LoVo (cell line): ENCODE results near the gene IPO11.
A peak's percentile ranks its signal among the peaks of the same experiment; 100 is the strongest.

Experiments
- DNase-seq: peaks from one replicate; pipeline ENCODE4 v3.0.0-alpha.2; 2016; ENCODE audit warnings: low spot score

Gene IPO11

GRCh38 chr5:62412549-62413329 lies at the start of gene IPO11:
Gene IPO11 (plus strand): TSS chr5:62412763. CDS start chr5:62437280, 24,517 bp downstream.
- peak; percentile 100 for DNase-seq

- DNase-seq: no peak
Observed at GRCh38 chr5:62369039-62369438, 43.5 kb upstream of the IPO11 start.

GRCh38 chr5:62371409-62371808 lies 41.2 kb upstream of the IPO11 start:
- no peak for DNase-seq

- DNase-seq: no peak
Observed at GRCh38 chr5:62372600-62372999, 40.0 kb upstream of the IPO11 start.

- DNase-seq: no peak
Observed at GRCh38 chr5:62373382-62373781, 39.2 kb upstream of the IPO11 start.

- DNase-seq: no peak
Observed at GRCh38 chr5:62374090-62374489, 38.5 kb upstream of the IPO11 start.

- DNase-seq: no peak
Observed at GRCh38 chr5:62375627-62376026, 36.9 kb upstream of the IPO11 start.

- DNase-seq: peak; percentile 65
Observed at GRCh38 chr5:62376064-62376463, 36.5 kb upstream of the IPO11 start.

GRCh38 chr5:62385131-62385530 lies 27.4 kb upstream of the IPO11 start:
- DNase-seq: no peak

GRCh38 chr5:62385816-62386400 lies 26.7 kb upstream of the IPO11 start:
- DNase-seq: no peak

GRCh38 chr5:62386824-62387223 lies 25.7 kb upstream of the IPO11 start:
- no peak for DNase-seq

- DNase-seq: no peak
Observed at GRCh38 chr5:62395210-62395950, 17.2 kb upstream of the IPO11 start.

GRCh38 chr5:62403411-62404250 lies 8.9 kb upstream of the IPO11 start, which contains the start of gene DIMT1:
Gene DIMT1 (minus strand): TSS chr5:62403905. CDS start chr5:62403772, 133 bp downstream.
- peak; percentile 99 for DNase-seq

- DNase-seq: no peak
Observed at GRCh38 chr5:62413711-62414110, 1.1 kb downstream of the IPO11 start.

- DNase-seq: no peak
Observed at GRCh38 chr5:62418462-62419076, 6.0 kb downstream of the IPO11 start.

GRCh38 chr5:62419609-62420008 lies 7.0 kb downstream of the IPO11 start:
- no peak for DNase-seq

- no peak for DNase-seq
Observed at GRCh38 chr5:62421414-62421813, 8.9 kb downstream of the IPO11 start.

GRCh38 chr5:62424763-62425162 lies 12.2 kb downstream of the IPO11 start:
- no peak for DNase-seq

- no peak for DNase-seq
Observed at GRCh38 chr5:62431735-62432620, 19.4 kb downstream of the IPO11 start.

- no peak for DNase-seq
Observed at GRCh38 chr5:62432621-62433064, 20.1 kb downstream of the IPO11 start.
